Transverse colon (tissue), 4 donors: Measurements from ENCODE around the gene RMDN3. TPM values are rescaled to one million over a fixed set of nuclear protein-coding genes. Genes with fewer than 3 reads are reported as not detected.

Experiments used
- DNase-seq: peaks from one replicate; pipeline ENCODE4 v3.0.0-alpha.2; 2019
- H3K27ac ChIP-seq, 4 donors: fragments of 200-600 bp; sonication (generic); 2 replicates each; pipeline ENCODE4 v1.5.1; 2016 to 2018; ENCODE audit warnings: inconsistent platforms in 4 of 4
- H3K27me3 ChIP-seq: fragments of 200-600 bp; sonication (generic); 2 replicates; pipeline ENCODE4 v1.5.1; 2017; ENCODE audit warnings: inconsistent platforms
- H3K36me3 ChIP-seq, 4 donors: fragments of 200-600 bp; sonication (generic); 2 replicates each; pipeline ENCODE4 v1.5.1; 2017 to 2019; ENCODE audit warnings: inconsistent platforms in 4 of 4
- H3K4me1 ChIP-seq, 4 donors: fragments of 200-600 bp; sonication (generic); 2 replicates each; pipeline ENCODE4 v1.5.1; 2017 to 2020; ENCODE audit warnings: inconsistent platforms in 4 of 4
- H3K4me3 ChIP-seq, 4 donors: fragments of 200-600 bp; sonication (generic); 1 replicate in 1 of 4; 2 replicates in 3 of 4; pipeline versions ENCODE4 v1.5.1 to v1.6.1; 2017 to 2019; ENCODE audit warnings: inconsistent platforms in 4 of 4
- H3K9me3 ChIP-seq, 2 donors: fragments of 200-600 bp; sonication (generic); 2 replicates each; pipeline ENCODE4 v1.5.1; 2017 to 2019; ENCODE audit warnings: inconsistent platforms in 2 of 2
- EP300 ChIP-seq: sonication (generic); formaldehyde crosslinking; IDR thresholded peaks from one replicate; pipeline ENCODE4 v1.6.1; 2017; ENCODE audit warnings: antibody characterized with exemption, low read depth
- POLR2A ChIP-seq: fragments of 450-650 bp; IDR thresholded peaks from one replicate; pipeline ENCODE4 v1.6.1; 2016; ENCODE audit warnings: antibody characterized with exemption, mild to moderate bottlenecking, moderate library complexity
- POLR2AphosphoS5 ChIP-seq, 3 donors: sonication (generic); formaldehyde crosslinking; IDR thresholded peaks; one replicate each; pipeline ENCODE4 v1.6.1; 2016; ENCODE audit warnings: antibody characterized with exemption in 3 of 3
- WGBS, 2 donors: methylation state at CpG; one replicate each; pipeline ENCODE4 v1.1.5; 2018; ENCODE audit warnings: low coverage in 1 of 2; 5-methylcytosine and 5-hydroxymethylcytosine counted together
- in situ Hi-C, 4 donors: fragments of 200-750 bp; cut with MboI; loops; one replicate each; pipeline versions ENCODE4 v1.15.0 to v1.15.1; 2017; ENCODE audit warnings: low sequenced_read_pairs in 3 of 4, low pct_ligation_motif_present in 1 of 4, low pct_unique_long_range_greater_than_20kb in 1 of 4
- intact Hi-C: fragments of 100-400 bp; cut with DNase I; formaldehyde crosslinking; loops from one replicate; pipeline ENCODE4 v1.15.1; 2023; ENCODE audit warnings: low total_unique reads
- total RNA-seq, 4 donors: library from RNA; depleted of rRNA; stranded (reverse); fragments of >200 nt; gene quantifications; one replicate each; pipeline ENCODE4 v1.1.0, GENCODE V29; 2016
- TF ChIP-seq, protein P1 (sequence below), 5 experiments: fragments of 200-600 bp in 3 of 5; fragments of 450-650 bp in 2 of 5; sonication (generic) in 3 of 5; IDR thresholded peaks; 1 replicate in 2 of 5; 2 replicates in 3 of 5; pipeline ENCODE4 v1.5.1; 2016 to 2017; ENCODE audit warnings: antibody characterized with exemption in 5 of 5, inconsistent platforms in 3 of 5, mild to moderate bottlenecking in 2 of 5, moderate library complexity in 1 of 5

Gene RMDN3
- total RNA-seq, 4 donors from 2014 or later = 16.5 to 131 (median 32.7) TPM

DNA sequence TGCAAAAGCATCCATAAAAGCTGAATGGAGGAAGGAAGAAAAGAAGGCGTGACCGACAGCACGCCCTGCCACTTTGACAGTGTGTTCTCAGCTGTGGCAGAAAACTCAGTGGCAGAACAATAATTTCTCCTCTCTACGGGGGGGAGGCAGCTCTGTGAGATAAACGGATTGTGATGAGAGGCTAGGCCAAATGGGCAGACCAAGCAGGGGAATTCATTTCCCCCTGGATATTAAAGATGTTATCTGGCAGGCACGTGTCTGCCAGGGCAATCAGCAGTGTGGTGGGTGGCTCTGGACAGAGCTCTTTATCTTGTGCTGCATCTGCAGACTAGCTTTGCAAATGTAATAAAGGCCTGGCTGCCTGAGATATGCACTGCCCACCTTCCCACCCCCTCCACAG lies 1.9 kb upstream of the RMDN3 start:
- TF ChIP-seq POLR2A (no peak), EP300 (no peak), POLR2AphosphoS5 (IDR thresholded peaks at IDR 0.05) (no peak)
- TF ChIP-seq, protein P1, sequence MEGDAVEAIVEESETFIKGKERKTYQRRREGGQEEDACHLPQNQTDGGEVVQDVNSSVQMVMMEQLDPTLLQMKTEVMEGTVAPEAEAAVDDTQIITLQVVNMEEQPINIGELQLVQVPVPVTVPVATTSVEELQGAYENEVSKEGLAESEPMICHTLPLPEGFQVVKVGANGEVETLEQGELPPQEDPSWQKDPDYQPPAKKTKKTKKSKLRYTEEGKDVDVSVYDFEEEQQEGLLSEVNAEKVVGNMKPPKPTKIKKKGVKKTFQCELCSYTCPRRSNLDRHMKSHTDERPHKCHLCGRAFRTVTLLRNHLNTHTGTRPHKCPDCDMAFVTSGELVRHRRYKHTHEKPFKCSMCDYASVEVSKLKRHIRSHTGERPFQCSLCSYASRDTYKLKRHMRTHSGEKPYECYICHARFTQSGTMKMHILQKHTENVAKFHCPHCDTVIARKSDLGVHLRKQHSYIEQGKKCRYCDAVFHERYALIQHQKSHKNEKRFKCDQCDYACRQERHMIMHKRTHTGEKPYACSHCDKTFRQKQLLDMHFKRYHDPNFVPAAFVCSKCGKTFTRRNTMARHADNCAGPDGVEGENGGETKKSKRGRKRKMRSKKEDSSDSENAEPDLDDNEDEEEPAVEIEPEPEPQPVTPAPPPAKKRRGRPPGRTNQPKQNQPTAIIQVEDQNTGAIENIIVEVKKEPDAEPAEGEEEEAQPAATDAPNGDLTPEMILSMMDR (IDR thresholded peaks at IDR 0.05) = no peak
- no peak overlapping the region for H3K4me3 ChIP-seq
- H3K9me3 ChIP-seq = no peaks in the 10 kb centered on the region
- intact Hi-C loops (no loop called here), in situ Hi-C loops (loop anchor here in 1 of 4 donors (25.0 kb wide), 1 partner anchor 170 kb away; the partner anchor contains the start of gene KNL1)
- H3K4me1 ChIP-seq = peaks cover 0 to 24% (median 11%) of the 10 kb centered on the region in 4 donors
- DNase-seq = no peak
- no peak overlapping the region for H3K27ac ChIP-seq
- H3K36me3 ChIP-seq = no peaks in the 10 kb centered on the region
- WGBS, 2 donors = 38% methylated on average over 6 of the region's 6 CpGs; no CpG with 5 or more reads in 1 of the 2 donors
- H3K27me3 ChIP-seq = no peaks in the 10 kb centered on the region

DNA sequence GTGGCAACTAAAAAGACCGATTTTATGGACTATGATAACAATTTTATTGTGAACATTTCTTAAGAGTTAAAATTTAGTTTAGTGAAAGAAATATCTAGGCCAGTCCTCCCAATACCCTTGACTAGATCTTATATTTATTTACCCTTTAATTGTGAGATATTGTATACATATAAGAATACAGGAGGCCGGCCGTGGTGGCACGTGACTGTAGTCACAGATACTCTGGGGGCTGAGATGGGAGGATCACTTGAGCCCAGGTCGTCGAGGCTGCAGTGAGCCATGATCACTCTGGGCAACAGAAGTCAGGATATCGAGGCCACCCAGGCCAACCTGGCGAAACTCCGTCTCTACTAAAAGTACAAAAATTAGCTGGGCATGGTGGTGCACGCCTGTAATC lies 756 bp upstream of the RMDN3 start:
- TF ChIP-seq POLR2AphosphoS5 (IDR thresholded peaks at IDR 0.05) (no peak), EP300 (no peak), POLR2A (no peak)
- TF ChIP-seq, protein P1 (IDR thresholded peaks at IDR 0.05) = no peak
- Histone ChIP-seq H3K36me3 (peaks cover 0 to 9% (median 4%) of the 10 kb centered on the region in 4 donors), H3K4me3 (peak overlapping the region; percentile 17 to 85 (median 74)), H3K27ac (peak overlapping the region; percentile 84 to 90 (median 86)), H3K4me1 (peaks cover 0 to 24% (median 11%) of the 10 kb centered on the region in 4 donors), H3K9me3 (no peaks in the 10 kb centered on the region), H3K27me3 (no peaks in the 10 kb centered on the region)
- 0 to 50% methylated on average over 1 to 10 of the region's 10 CpGs for WGBS, 2 donors
- DNase-seq = no peak
- in situ Hi-C loops = loop anchor here in 1 of 4 donors (25.0 kb wide), 1 partner anchor 169 kb away; the partner anchor contains the start of gene KNL1
- intact Hi-C loops = loop anchor here (2.0 kb wide), 1 partner anchor 51 kb away; the partner anchor contains the start of genes DNAJC17 and ZFYVE19

DNA sequence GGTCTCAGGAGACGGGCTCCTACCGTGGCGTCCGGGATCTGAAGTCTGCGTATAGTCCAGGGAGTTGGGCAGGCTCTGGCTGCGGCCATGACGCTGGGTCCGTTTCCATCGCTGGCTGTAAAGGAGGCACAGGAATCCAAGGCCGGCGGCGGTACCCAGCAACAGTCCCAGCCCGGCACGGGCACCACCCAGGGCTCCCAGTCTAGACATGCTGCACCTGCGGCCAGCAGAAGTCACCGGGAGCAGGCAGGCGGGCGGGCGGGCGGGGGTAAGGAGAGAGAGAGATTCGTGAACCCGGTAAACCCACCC lies 526 bp downstream of the RMDN3 start:
- WGBS, 2 donors = 0% methylated on average over 14 of the region's 22 CpGs; no CpG with 5 or more reads in 1 of the 2 donors
- intact Hi-C loops = loop anchor here (2.0 kb wide), 1 partner anchor 52 kb away; the partner anchor contains the start of genes DNAJC17 and ZFYVE19
- peak overlapping the region; percentile 68 to 85 (median 74) for H3K4me3 ChIP-seq

DNA sequence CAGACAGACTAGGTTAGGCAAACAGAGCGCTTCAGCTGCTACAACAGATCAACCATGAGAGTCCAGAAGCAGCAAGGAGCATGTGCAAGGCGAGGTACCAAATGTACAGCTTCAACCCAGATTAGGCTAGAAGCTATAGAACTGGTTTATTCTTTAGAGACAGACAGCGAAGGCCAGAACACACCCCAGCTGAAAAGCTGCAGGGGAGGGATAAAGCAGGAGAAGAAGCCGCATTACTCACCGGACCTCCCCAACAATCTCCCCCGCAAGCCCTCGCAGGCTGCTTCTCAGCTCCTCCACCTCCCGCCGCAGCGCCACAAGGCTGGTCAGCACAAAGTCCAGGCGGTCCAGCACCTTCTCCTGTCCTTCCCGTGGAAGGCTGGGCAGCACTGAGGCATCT lies 3.3 kb downstream of the RMDN3 start:
- DNase-seq = no peak
- TF ChIP-seq POLR2A (no peak), EP300 (no peak), POLR2AphosphoS5 (IDR thresholded peaks at IDR 0.05) (no peak)
- TF ChIP-seq, protein P1 (IDR thresholded peaks at IDR 0.05) = no peak
- 93 to 96% methylated on average over 3 to 12 of the region's 12 CpGs for WGBS, 2 donors
- H3K27me3 ChIP-seq = no peaks in the 10 kb centered on the region
- peaks cover 0 to 24% (median 12%) of the 10 kb centered on the region in 4 donors for H3K4me1 ChIP-seq
- peaks cover 0 to 26% (median 10%) of the 10 kb centered on the region in 4 donors for H3K36me3 ChIP-seq
- in situ Hi-C loops (loop anchor here in 1 of 4 donors (25.0 kb wide), 1 partner anchor 164 kb away; the partner anchor contains the start of gene KNL1), intact Hi-C loops (no loop called here)
- no peaks in the 10 kb centered on the region for H3K9me3 ChIP-seq
- H3K4me3 ChIP-seq = no peak overlapping the region
- H3K27ac ChIP-seq = no peak overlapping the region

More for the DNA sequence above, 526 bp downstream of the RMDN3 start:
- Histone ChIP-seq H3K27ac (peak overlapping the region; percentile 84 to 90 (median 86)), H3K27me3 (no peaks in the 10 kb centered on the region), H3K4me1 (peaks cover 0 to 24% (median 11%) of the 10 kb centered on the region in 4 donors), H3K9me3 (no peaks in the 10 kb centered on the region), H3K36me3 (peaks cover 0 to 22% (median 7%) of the 10 kb centered on the region in 4 donors)
- TF ChIP-seq EP300 = no peak
- no peak for TF ChIP-seq POLR2AphosphoS5 (IDR thresholded peaks at IDR 0.05)
- TF ChIP-seq POLR2A = no peak
- TF ChIP-seq, protein P1 (IDR thresholded peaks at IDR 0.05) = no peak
- in situ Hi-C loops = loop anchor here in 1 of 4 donors (25.0 kb wide), 1 partner anchor 167 kb away; the partner anchor contains the start of gene KNL1
- DNase-seq = peak; percentile 54
